Upper lobe of right lung (tissue), 1 donor: ENCODE data around the gene ARHGEF37. TPM values are rescaled to one million over a fixed set of nuclear protein-coding genes. Genes with fewer than 3 reads are reported as not detected.

Experiments used
- ATAC-seq: fragments of 200-7000 bp; cut with Tn5 transposase; one replicate; pipeline ENCODE4 v1.9.1; 2020; ENCODE audit warnings: mild to moderate bottlenecking, moderate library complexity
- DNase-seq: peaks from one replicate; pipeline ENCODE4 v3.0.0-alpha.2; 2020
- H3K27ac ChIP-seq: fragments of 200-600 bp; one replicate; pipeline ENCODE4 v1.8.0; 2022
- H3K27me3 ChIP-seq: fragments of 200-600 bp; one replicate; pipeline ENCODE4 v1.8.0; 2022; ENCODE audit warnings: mild to moderate bottlenecking
- H3K36me3 ChIP-seq: fragments of 200-600 bp; one replicate; pipeline ENCODE4 v1.8.0; 2022
- H3K4me1 ChIP-seq: fragments of 200-600 bp; one replicate; pipeline ENCODE4 v1.8.0; 2022
- H3K4me3 ChIP-seq: fragments of 200-600 bp; one replicate; pipeline ENCODE4 v1.8.0; 2022; ENCODE audit warnings: mild to moderate bottlenecking
- H3K9me3 ChIP-seq: fragments of 200-600 bp; one replicate; pipeline ENCODE4 v1.8.0; 2022
- CTCF ChIP-seq: fragments of 200-600 bp; IDR thresholded peaks from one replicate; pipeline ENCODE4 v1.8.0; 2022; ENCODE audit warnings: antibody characterized with exemption
- intact Hi-C: fragments of 100-400 bp; cut with DNase I; formaldehyde crosslinking; loops from one replicate; pipeline ENCODE4 v1.11.0; 2022
- total RNA-seq: library from RNA; stranded (reverse); fragmentation: NEBNext Ultra II Directional; extraction: Animal tissue kit (Norgen Biotek cat#: 25700); gene quantifications from one replicate; pipeline ENCODE4 v1.2.1, GENCODE V29; 2021
- donor health status: DM: no; HTN: yes; CAD: no; lungs with severe emphysema.

The ARHGEF37 gene
- total RNA-seq, 1 donor from 2014 or later = 13.3 TPM

GRCh38 chr5:149603920-149604319 lies 22.6 kb downstream of the ARHGEF37 start:
- H3K27ac ChIP-seq = no peak overlapping the region
- TF ChIP-seq CTCF = no peak
- no peak overlapping the region for H3K4me3 ChIP-seq
- intact Hi-C loops = no loop called here
- peaks cover 27% of the 10 kb centered on the region for H3K36me3 ChIP-seq
- peaks cover 6% of the 10 kb centered on the region for H3K4me1 ChIP-seq
- ATAC-seq = no peak
- no peak for DNase-seq
- no peaks in the 10 kb centered on the region for H3K27me3 ChIP-seq
- H3K9me3 ChIP-seq = no peaks in the 10 kb centered on the region

- ATAC-seq (no peak), DNase-seq (no peak)
- peaks cover 25% of the 10 kb centered on the region for H3K36me3 ChIP-seq
- H3K4me1 ChIP-seq = peaks cover 6% of the 10 kb centered on the region
- H3K4me3 ChIP-seq = no peak overlapping the region
- TF ChIP-seq CTCF = no peak
- H3K27ac ChIP-seq = no peak overlapping the region
- intact Hi-C loops = no loop called here
- no peaks in the 10 kb centered on the region for H3K9me3 ChIP-seq
- H3K27me3 ChIP-seq = no peaks in the 10 kb centered on the region
These were observed 23.0 kb downstream of the ARHGEF37 start for GRCh38 chr5:149604321-149604720.

GRCh38 chr5:149605354-149605997 lies 24.2 kb downstream of the ARHGEF37 start:
- intact Hi-C loops = no loop called here
- Histone ChIP-seq H3K9me3 (no peaks in the 10 kb centered on the region), H3K27ac (peak overlapping the region; percentile 15), H3K4me3 (no peak overlapping the region), H3K4me1 (peaks cover 6% of the 10 kb centered on the region), H3K27me3 (no peaks in the 10 kb centered on the region), H3K36me3 (peaks cover 23% of the 10 kb centered on the region)
- ATAC-seq = no peak
- no peak for TF ChIP-seq CTCF
- no peak for DNase-seq

GRCh38 chr5:149605998-149606724 lies 24.9 kb downstream of the ARHGEF37 start:
- TF ChIP-seq CTCF = no peak
- Histone ChIP-seq H3K36me3 (peaks cover 22% of the 10 kb centered on the region), H3K4me3 (no peak overlapping the region), H3K9me3 (no peaks in the 10 kb centered on the region), H3K4me1 (peaks cover 6% of the 10 kb centered on the region), H3K27me3 (no peaks in the 10 kb centered on the region), H3K27ac (peak overlapping the region; percentile 15)
- DNase-seq = no peak
- ATAC-seq = peak; percentile 77
- intact Hi-C loops = no loop called here

GRCh38 chr5:149608936-149609545 lies 27.7 kb downstream of the ARHGEF37 start:
- no peak overlapping the region for H3K27ac ChIP-seq
- no peak for TF ChIP-seq CTCF
- H3K36me3 ChIP-seq = peaks cover 18% of the 10 kb centered on the region
- H3K4me3 ChIP-seq = no peak overlapping the region
- ATAC-seq (no peak), DNase-seq (no peak)
- H3K27me3 ChIP-seq = no peaks in the 10 kb centered on the region
- intact Hi-C loops = no loop called here
- H3K9me3 ChIP-seq = no peaks in the 10 kb centered on the region
- peaks cover 6% of the 10 kb centered on the region for H3K4me1 ChIP-seq
